Measurements from ENCODE around the gene SSBP2.
A peak's percentile ranks its signal among the peaks of the same experiment; 100 is the strongest.

SSBP2 gene

DNA sequence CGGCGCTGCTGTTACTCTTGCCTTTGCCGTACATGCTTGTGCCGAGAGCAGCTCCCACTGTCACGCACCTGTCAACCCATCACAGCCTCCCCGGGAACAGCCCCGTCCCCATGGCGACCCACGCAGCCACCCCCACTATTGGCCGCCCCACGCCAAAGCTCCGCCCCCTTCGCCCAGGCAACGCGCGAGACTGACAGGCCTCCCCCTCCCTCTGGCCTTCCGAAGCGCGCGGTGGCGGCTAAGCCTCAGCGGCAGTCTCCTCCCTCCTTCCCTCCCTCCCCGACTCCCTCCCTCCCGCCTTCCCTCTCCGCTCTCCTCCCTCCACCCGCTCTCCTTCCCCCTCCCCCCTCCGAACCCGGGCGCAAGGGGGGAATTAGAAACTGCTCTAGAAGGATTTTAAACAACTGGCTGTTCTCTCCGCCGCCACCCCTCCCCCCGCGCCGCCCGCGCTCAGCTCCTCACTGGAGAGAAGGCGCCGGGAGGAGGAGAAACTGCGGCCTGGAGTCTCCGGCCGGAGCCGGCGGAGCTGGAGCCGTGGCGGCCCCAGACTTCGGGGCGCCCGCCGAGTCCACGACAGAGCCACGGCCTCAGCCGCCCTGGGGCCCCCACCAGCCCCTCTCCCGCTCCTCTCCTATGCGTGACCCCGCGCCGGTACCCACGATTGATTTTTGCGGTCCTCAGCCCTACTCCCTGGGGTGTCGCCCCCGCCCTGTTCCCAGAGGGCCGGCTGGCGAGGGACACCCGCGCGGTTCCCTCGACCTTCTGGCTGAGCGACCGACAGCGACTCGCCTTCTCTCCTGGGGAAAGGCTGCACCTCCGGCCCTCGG is at the start of gene SSBP2:
SSBP2 (minus strand) TSS at position 89 of the 827 bp plus-strand sequence; CDS start at position 34, 55 bp downstream.
- DNase-seq = peak; percentile 90 to 100 (median 100)

- DNase-seq = no peak
Measured at GRCh38 chr5:81795666-81796065, 44.8 kb upstream of the SSBP2 start.

- no peak for DNase-seq
Measured at GRCh38 chr5:81794226-81794625, 43.3 kb upstream of the SSBP2 start.

DNA sequence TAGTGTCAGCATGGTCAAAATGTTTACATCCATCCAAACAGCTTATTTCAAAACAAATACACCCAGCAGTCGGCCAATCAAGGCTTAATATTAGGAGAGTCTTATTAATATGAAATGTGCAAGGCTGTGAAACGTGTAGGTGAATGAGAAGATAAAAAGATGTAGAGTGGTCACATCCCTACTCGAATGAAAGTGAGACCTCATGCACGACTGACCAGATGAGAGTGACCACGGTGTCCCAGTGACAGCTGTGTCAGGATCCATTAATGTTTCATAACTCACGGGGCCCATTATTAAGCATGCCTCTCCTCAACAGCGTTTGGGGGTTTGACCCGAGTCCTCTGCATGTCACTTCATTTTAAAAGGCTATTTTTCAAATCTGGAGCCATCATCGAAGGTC is 39.4 kb upstream of the SSBP2 start:
- no peak for DNase-seq

GRCh38 chr5:81789033-81789432 is 38.1 kb upstream of the SSBP2 start:
- DNase-seq = peak in 1 of 14 donors; percentile 12

DNA sequence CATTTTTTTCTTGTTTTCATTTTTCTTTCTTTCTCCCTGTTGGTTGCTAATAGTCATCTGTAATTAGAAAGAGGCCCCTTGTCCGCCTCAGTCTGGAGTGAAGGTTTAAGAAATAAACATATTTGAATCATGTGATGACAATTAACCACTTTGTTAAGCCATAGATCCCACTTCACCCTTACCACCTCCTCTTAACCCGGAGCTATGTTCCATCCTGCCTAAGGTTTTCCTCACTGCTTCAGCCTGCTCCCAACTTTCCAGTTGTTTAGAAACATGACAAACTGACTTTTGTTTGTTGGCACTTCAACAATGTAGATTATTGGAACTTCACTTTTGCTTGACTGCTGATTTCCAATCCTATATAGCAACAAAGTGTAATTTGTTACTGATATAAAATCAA is 37.4 kb upstream of the SSBP2 start:
- no peak for DNase-seq

DNA sequence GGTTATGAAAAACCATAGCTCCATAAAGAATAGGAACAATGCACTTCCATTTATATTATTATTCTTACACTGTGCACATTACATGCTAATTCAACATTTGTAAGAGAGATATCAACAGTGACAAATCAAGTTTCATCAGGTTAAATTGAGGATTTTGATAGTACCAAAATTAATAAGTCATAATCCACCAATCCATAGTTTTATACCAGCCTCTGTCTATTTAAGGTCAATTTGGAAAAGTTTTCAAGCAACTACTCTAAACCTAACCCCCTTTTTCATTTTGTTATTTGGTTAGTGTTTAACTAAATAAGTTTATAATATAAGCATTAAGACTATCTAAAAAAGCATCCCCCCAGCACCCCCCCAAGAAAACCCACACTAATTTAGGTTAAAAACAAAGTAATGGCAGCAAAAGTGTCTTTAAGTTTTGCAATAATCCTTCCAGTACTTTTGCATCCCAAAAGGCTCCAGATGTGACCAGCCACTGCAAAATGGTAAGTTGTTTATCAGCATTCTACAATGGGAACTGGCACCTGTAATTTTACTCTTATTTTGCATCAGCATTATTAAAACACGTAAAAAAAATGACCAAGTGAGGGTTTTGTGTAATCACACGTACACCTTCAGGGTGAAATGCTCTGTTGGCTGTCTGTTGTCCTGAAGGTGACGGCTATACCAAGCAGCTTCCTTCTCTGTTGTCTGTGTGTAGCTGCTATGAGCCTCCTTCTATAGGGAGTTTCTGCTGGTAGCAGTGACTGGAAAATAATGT is 36.8 kb upstream of the SSBP2 start:
- peak in 5 of 14 donors; percentile 12 to 24 (median 17) for DNase-seq

DNA sequence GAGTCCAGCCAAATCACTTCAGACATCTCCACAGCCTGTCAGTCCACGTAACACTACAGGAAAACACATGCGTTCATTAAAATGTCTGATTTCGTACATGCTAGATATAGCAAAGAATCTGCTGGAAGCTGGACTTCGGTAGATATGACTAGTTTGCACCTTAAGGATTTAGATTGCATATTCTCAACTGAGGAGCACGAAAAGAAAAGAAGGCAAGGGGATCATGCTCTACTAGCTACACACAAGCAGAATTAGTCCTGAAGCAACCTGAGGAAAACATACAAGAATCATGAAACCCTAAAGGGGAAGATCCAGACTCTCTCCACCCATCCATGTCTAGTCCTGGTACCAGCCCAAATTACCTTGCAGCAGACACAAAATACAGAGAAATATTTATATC is 36.1 kb upstream of the SSBP2 start:
- no peak for DNase-seq

DNA sequence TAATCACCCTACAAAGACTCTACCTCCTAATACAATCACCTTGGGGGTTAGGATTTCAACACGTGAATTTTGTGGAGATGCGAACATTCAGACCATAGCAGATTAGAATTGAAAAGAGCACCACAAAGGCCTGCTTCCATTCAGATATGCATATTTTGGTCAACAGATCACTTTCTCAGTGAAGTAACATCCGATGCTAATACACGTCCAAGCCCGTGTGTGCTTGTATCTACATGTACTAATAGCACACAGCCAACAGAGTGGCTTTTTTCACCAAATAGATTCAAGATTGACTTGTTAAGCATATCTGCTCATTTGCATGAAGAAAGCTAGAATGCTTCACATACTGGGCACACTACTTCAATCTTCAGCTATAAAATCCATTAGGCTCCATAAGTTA is 35.6 kb upstream of the SSBP2 start:
- DNase-seq = no peak

DNA sequence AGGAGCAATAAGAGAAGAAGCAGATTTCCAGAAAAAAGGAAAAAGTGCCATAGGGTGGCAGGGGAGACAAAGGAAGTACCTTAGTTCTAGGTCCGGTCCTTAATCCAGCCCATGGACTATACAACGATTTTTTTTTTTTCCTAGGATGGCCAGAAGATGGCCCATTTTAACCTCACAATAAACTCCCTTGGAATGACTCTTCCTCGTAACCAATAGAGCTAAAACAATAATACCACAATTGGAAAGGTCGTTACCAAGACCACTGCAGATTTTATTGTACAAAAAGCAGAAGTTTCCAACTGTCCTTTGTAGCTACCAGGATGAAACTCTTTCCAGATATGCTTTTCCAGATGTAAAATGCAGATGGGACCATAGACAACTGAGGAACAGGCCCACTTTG is 34.4 kb upstream of the SSBP2 start:
- peak in 1 of 14 donors; percentile 28 for DNase-seq

GRCh38 chr5:81783401-81783800 is 32.5 kb upstream of the SSBP2 start:
- peak in 2 of 14 donors; percentile 10 to 14 for DNase-seq

GRCh38 chr5:81782811-81783210 is 31.9 kb upstream of the SSBP2 start:
- no peak for DNase-seq

GRCh38 chr5:81779916-81780266 is 29.0 kb upstream of the SSBP2 start:
- DNase-seq = no peak

- DNase-seq = peak in 10 of 14 donors; percentile 17 to 60 (median 32)
Measured at GRCh38 chr5:81779125-81779915, 28.4 kb upstream of the SSBP2 start.

- DNase-seq = peak in 2 of 14 donors; percentile 10 to 59
Measured at GRCh38 chr5:81778642-81779041, 27.7 kb upstream of the SSBP2 start.

- no peak for DNase-seq
Measured at GRCh38 chr5:81776258-81776657, 25.4 kb upstream of the SSBP2 start.

DNA sequence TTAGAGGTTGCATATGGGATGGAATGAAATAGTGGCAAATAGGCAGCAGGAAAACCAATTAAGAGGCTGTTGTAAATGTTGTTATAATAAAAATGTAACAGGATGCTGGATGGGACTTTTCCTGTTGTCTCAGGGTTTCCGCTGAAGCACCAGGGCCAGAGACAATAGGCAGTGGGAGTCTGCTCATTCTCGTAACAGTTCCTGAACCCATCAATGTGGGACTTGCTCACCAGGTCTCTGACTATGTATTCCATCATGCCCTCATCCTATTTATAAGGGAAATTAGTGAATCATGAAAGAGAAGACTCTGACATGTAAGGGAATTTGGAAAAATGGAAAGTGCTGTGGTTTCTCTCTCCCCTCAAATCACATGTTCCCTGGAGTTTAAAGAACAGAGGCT is 23.5 kb upstream of the SSBP2 start:
- DNase-seq = no peak

GRCh38 chr5:81773574-81773973 is 22.7 kb upstream of the SSBP2 start:
- no peak for DNase-seq

GRCh38 chr5:81773161-81773560 is 22.3 kb upstream of the SSBP2 start:
- no peak for DNase-seq

- no peak for DNase-seq
Measured at GRCh38 chr5:81772488-81772887, 21.6 kb upstream of the SSBP2 start.

DNA sequence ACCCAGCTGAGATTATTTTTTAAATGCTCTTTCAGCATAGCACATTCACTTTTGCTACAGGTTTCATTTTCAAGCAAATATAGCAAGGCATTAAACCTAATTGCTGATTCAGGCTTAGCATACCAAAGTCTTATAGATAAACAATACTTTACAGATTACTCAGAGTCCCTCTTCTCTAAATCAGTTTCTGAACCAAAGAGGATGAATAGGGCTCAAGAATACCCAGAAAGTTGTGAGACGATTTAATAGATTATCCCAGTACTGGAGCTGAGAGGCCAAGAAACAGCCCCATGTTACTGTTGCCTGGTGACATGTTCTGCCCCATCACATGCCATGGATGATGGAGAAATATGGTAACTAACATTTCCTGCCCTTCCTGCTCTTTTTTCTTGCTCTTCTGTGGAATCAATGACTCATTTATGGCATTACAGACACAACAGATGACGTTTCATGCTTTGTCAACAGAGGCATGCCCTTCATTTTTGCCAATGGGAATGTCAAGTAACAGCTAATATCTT is 18.1 kb upstream of the SSBP2 start:
- DNase-seq = no peak

GRCh38 chr5:81767938-81768337 is 17.0 kb upstream of the SSBP2 start:
- no peak for DNase-seq

- no peak for DNase-seq
Measured at GRCh38 chr5:81767097-81767496, 16.2 kb upstream of the SSBP2 start.
